ENCODE measurements around the gene LRRC15. TPM values are rescaled to one million over a fixed set of nuclear protein-coding genes. Genes with fewer than 3 reads are reported as not detected.

Gene LRRC15
- total RNA-seq, 1 donor = 0.43 TPM

- TF ChIP-seq CTCF (IDR thresholded peaks at IDR 0.05; ENCODE audit: insufficient read depth, low read depth, low read length) = no peak
- H3K4me3 ChIP-seq (ENCODE audit: low read depth, low read length) = no peak overlapping the region
- no peak for DNase-seq (ENCODE audit: low read depth)
Observed at GRCh38 chr3:194306109-194306686, 63.3 kb downstream of the LRRC15 start.

- TF ChIP-seq CTCF (IDR thresholded peaks at IDR 0.05; ENCODE audit: insufficient read depth, low read depth, low read length) = no peak
- no peak for DNase-seq (ENCODE audit: low read depth)
- no peak overlapping the region for H3K4me3 ChIP-seq (ENCODE audit: low read depth, low read length)
Observed at GRCh38 chr3:194305356-194306108, 64.0 kb downstream of the LRRC15 start.

Other genes with a start within 250 kb of the LRRC15 start
- gene HES1, start 233.6 kb downstream of the LRRC15 start, total RNA-seq = 5.8 and 13.4 TPM in 2 replicates
- not detected in 2 replicates for gene CPN2, start 18.4 kb downstream of the LRRC15 start, total RNA-seq
- 0.32 TPM in 1 of 2 replicates, not detected in the other for gene GP5, start 29.5 kb upstream of the LRRC15 start, total RNA-seq
- 190 and 228 TPM in 2 replicates for gene ATP13A3, start 117.3 kb upstream of the LRRC15 start, total RNA-seq